Urinary bladder (tissue), 4 donors: ENCODE measurements around the gene CMTM7. TPM values are rescaled to one million over a fixed set of nuclear protein-coding genes. Genes with fewer than 3 reads are reported as not detected.

Source experiments
- DNase-seq: peaks from one replicate; pipeline ENCODE4 v3.0.0-alpha.2; 2015; ENCODE audit errors: extremely low spot score
- H3K27ac ChIP-seq: one replicate; pipeline ENCODE4 v1.5.1; 2013; ENCODE audit warnings: low read depth, mild to moderate bottlenecking, moderate library complexity
- H3K36me3 ChIP-seq: one replicate; pipeline ENCODE4 v1.6.1; 2013; ENCODE audit warnings: mild to moderate bottlenecking, moderate library complexity; ENCODE audit not compliant: insufficient read depth
- H3K4me1 ChIP-seq: one replicate; pipeline ENCODE4 v1.6.1; 2013; ENCODE audit warnings: mild to moderate bottlenecking, moderate library complexity; ENCODE audit not compliant: insufficient read depth
- H3K4me3 ChIP-seq: one replicate; pipeline ENCODE4 v1.5.1; 2013; ENCODE audit warnings: low read depth, low read length
- WGBS: extraction: QIAGEN DNeasy Blood & Tissue Kit; methylation state at CpG from one replicate; pipeline ENCODE4 v1.1.7; 2013; 5-methylcytosine and 5-hydroxymethylcytosine counted together
- polyA plus RNA-seq: library from polyadenylated mRNA; stranded (reverse); fragments of 200-250 nt; gene quantifications from one replicate; pipeline ENCODE4 v1.2.3, GENCODE V29; 2013
- total RNA-seq: library from RNA; depleted of rRNA; stranded (reverse); fragments of >200 nt; gene quantifications from one replicate; pipeline ENCODE4 v1.2.3, GENCODE V29; 2014
- donor health status: healthy with polysubstance abuse.
- donor health status: healthy.

The CMTM7 gene
- total and polyA plus RNA-seq, 2 donors = 8.7 to 18.2 TPM

DNA sequence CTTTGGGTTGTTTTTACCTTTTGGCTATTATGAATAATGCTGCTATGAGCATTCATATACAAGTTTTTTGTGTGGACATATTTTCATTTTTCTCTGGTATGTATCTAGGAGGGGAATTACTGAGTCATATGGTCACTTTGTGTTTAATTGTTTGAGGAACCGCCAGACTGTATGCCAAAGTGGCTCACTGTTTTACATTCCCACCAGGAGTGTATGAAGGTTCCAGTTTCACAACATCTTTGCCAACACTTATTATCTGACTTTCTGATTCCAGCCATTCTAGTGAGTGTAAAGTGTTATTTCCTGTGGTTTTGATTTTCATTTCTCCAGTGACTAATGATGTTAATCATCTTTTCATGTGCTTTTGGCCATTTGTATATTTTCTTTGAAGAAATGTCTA is 51.8 kb downstream of the CMTM7 start:
- H3K27ac ChIP-seq = no peak overlapping the region
- 37% methylated on average over 1 of the region's 1 CpG for WGBS
- no peak overlapping the region for H3K4me3 ChIP-seq
- no peaks in the 10 kb centered on the region for H3K4me1 ChIP-seq
- no peak for DNase-seq
- no peaks in the 10 kb centered on the region for H3K36me3 ChIP-seq

DNA sequence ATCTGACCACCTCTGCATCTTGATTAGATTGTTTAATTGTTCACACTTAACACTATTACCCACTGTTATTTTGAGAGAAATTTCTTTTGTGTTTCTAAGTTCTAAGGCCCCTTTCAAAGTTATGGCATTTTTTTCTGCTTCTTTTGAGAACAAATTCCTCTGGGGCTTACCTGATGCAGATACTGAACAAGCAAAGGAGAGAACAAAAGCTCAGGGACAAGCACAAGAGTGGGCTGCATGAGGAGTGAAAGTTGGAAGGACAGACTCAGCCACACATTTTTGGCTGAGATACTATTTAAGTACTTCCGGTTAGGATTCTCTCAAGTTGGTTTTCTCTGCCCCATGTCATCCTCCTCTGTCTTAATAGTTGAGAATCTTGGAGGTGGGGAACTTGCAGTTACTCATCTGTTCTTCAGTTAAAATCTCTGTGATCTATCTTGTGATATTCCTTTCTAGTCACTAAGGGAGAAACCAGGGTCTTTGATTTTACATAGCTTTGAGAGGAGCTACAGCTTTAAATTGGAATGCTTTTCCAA is 56.3 kb downstream of the CMTM7 start:
- DNase-seq = no peak
- H3K4me3 ChIP-seq = no peak overlapping the region
- H3K4me1 ChIP-seq = no peaks in the 10 kb centered on the region
- 71% methylated on average over 1 of the region's 1 CpG for WGBS
- H3K36me3 ChIP-seq = no peaks in the 10 kb centered on the region
- H3K27ac ChIP-seq = no peak overlapping the region

DNA sequence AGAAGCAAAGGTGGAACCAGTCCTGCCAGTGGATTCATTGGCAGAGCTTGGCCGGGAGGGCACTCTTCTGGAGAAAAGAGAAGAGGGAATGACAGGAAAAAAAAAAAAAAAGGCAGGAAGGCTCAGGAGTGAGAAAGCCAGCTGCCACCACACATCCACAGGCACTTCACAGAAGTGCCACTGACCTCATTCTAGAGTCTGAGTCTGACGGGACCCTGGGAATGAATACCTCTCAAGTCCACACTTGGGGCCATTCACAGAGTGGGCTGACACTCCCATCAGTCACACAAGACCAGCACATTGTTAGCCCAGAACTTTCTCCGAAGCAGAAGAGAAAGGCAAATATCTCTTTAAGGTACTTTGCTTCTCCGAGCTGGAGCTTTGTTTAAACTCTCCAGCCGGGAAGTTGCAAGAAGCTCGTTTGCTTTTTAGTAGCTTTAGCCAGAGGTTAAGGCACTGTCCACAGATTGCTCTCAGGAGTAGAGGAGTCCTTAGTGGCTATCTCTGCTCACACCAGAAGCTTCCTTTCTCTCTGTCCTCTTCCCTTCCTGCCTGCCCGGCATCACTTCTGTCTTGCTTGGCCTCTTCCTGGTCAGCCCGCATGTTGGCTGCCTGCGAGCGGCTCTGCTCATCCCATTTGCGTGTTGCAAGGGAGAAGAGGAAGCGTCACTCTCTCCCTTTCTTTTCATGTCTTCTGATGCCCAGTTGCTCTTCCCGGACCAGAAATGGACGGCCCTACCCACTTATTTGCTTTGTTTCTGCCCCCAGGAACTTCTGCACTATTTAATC is 57.2 kb downstream of the CMTM7 start:
- Histone ChIP-seq H3K4me1 (no peaks in the 10 kb centered on the region), H3K36me3 (no peaks in the 10 kb centered on the region), H3K4me3 (no peak overlapping the region), H3K27ac (no peak overlapping the region)
- 80% methylated on average over 14 of the region's 14 CpGs for WGBS
- no peak for DNase-seq

DNA sequence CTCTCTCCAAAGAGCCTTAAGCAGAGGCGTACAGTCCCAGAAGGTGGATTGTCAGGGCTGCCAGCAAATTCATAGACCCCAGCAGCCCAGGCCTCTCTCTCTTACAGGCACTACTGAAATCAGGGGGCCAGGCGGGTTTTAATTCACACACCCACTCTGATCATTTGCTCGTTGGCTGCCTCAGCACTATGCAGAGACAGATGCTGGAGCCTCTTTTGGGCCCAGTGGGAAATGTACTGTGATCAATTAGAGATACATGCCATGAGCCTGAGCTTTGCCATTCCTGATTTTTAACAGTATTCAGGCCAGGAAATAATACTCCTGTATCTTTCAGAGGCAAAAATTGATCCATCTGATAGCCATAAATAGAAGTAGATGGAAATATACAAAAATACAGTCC is 58.0 kb downstream of the CMTM7 start:
- no peaks in the 10 kb centered on the region for H3K36me3 ChIP-seq
- 98% methylated on average over 3 of the region's 3 CpGs for WGBS
- H3K4me1 ChIP-seq = no peaks in the 10 kb centered on the region
- no peak overlapping the region for H3K4me3 ChIP-seq
- no peak overlapping the region for H3K27ac ChIP-seq
- DNase-seq = no peak

DNA sequence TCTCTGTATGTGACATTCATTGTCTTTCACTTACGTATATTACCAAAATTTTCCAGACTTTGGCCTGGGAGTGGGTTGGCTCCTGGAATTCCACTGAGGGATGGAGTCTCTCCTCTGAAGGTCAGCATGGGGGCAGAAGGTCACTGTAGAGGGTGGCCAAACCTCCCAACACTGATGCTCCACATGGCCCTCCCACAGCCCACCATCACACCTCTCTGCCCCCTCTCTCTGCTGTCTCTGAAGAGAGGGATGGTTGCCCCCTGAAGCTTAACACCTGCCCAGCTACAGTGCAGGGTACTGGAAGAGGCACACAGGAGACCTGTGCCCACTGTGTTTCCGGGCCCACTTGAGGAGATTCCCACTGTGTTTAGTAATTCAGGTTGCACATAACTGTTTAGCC is 58.8 kb downstream of the CMTM7 start:
- Histone ChIP-seq H3K36me3 (no peaks in the 10 kb centered on the region), H3K4me3 (no peak overlapping the region), H3K4me1 (no peaks in the 10 kb centered on the region), H3K27ac (no peak overlapping the region)
- 98% methylated on average over 2 of the region's 2 CpGs for WGBS
- DNase-seq = no peak

DNA sequence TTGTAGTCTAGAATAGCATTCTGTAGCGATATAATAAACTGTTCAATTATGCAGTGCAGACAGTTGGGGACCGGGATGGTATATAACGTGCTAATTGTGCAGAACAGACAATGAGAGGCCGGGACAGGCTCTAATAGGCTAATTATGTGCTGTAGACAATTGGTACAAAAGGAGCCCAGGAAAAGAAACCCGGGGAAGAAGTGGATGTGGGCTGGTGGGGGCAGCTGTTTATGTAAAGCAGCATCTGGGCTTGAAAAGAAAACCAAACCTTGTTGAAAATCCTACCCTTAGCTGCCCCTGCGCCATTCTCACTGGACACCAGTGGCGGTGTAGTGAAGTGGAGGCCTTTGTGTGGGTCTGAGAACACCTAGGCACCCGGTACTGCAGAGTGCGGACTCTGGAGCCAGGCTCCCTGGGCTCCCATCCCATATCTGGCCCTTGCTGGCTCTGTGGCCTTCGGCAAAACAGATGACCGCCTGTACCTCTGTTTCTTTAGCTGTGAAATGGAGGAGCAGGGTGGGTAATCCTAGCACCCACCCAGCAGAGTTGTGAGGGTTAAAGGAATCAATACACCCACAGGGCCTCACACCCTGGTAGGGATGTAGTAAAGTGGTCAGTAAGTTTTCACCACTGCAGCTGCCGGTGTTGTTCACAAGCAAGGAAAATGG is 59.5 kb downstream of the CMTM7 start:
- Histone ChIP-seq H3K4me3 (no peak overlapping the region), H3K4me1 (no peaks in the 10 kb centered on the region), H3K27ac (no peak overlapping the region), H3K36me3 (no peaks in the 10 kb centered on the region)
- WGBS = 95% methylated on average over 12 of the region's 12 CpGs
- no peak for DNase-seq

DNA sequence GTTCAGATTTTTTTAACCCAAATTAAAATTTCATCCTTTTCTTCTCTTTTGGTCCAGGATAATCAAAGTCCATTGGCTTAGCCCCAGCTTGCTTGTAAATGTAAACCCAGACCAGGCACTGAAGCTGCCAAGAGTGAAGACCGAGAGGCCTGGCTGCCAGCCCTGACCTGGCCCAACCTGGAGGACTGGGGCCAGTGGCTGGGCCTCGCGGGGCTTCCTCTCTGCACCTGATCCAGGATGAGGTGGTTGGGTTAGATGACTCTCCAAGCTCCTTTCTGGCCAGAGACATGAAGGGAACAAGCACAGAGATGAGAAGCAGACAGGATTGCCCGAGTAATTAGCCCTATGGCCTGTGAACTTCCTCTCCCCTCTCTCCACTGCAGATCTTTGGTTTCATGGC is 60.4 kb downstream of the CMTM7 start:
- 81% methylated on average over 4 of the region's 4 CpGs for WGBS
- H3K27ac ChIP-seq = no peak overlapping the region
- DNase-seq = no peak
- H3K4me3 ChIP-seq = no peak overlapping the region
- no peaks in the 10 kb centered on the region for H3K36me3 ChIP-seq
- no peaks in the 10 kb centered on the region for H3K4me1 ChIP-seq

DNA sequence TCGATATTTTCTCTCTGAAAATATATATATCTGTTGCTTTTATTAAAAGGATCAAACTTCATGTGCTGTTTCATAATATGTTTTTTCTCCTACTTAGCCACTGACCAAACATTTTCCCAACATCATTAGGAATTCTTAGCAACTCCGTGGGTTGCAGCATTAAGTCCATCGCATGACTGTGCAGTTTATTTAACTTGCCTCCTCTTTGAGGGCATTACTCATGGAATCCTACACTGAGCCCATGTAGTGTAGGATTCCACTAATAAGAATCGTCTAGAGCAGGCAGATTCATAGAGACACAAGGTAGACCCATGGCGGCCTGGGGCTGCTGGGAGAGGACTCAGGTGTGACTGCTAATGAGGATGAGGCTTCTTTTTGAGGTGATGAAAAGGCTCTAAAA is 61.7 kb downstream of the CMTM7 start:
- DNase-seq = no peak
- 97% methylated on average over 5 of the region's 5 CpGs for WGBS
- no peak overlapping the region for H3K27ac ChIP-seq
- H3K36me3 ChIP-seq = no peaks in the 10 kb centered on the region
- H3K4me1 ChIP-seq = no peaks in the 10 kb centered on the region
- H3K4me3 ChIP-seq = no peak overlapping the region

DNA sequence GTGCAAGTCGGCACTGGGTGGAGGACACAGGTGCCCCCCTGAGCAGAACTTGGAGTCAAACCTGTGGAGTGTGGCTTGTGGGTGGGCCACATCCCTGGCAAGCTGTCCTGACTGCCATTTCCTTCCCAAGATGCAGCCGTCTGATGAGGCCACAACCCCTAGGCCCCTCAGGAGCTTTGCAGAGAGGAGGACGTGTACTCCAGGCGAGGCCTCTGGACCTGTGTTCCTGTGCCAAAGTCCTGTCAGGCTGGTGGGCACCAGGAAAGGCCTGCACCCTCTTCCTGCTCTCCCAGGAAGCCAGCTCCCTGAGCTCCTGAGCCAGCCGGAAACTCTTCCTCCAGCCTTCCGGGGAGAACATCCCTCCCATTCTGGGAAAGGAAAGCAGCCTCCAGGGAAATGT is 62.5 kb downstream of the CMTM7 start:
- Histone ChIP-seq H3K27ac (no peak overlapping the region), H3K4me1 (no peaks in the 10 kb centered on the region), H3K4me3 (no peak overlapping the region), H3K36me3 (no peaks in the 10 kb centered on the region)
- DNase-seq = no peak
- WGBS = 88% methylated on average over 6 of the region's 6 CpGs

DNA sequence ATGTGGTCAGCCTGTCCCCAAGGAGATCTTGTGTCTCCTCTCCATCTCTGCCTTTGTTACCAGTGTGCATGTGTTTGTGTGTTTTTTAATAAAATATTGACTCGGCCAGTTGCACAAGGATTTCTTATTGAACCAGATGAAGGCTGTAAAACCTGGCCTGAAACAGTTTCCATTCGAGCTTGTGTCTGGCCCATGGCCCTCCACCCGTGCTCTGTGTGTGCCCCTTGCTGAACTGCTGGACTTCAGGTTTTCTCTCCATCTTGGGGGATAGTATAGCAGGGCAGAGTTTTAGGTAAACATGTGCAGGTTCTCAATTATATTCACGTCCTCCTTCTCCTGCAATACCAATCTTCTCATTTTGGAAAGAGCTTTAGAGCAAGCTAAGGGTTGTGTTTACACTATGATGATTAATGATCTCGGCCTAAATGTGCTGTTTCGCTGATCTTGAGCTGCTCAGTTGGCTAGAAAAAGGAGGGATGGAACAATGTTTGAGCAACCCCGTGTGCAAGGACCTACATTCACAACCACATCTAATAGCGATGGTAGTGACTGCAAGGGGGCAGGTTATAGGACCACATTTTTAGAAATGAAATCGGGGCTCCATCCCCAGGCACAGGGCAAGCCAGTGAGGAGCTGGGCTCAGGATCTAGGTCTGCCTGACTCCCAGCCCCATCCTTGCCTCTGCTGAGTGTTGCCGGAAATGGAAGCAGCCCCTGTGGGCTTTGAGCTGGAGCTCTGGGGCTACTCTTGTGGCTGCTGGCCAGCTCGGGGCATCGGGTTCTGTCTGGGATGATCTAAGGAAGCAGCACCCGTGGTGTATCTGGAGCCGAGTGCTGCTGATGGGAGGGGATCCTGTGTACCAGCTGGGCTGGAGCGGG is 63.3 kb downstream of the CMTM7 start:
- Histone ChIP-seq H3K4me3 (no peak overlapping the region), H3K4me1 (no peaks in the 10 kb centered on the region), H3K36me3 (no peaks in the 10 kb centered on the region), H3K27ac (no peak overlapping the region)
- 57% methylated on average over 15 of the region's 15 CpGs for WGBS
- no peak for DNase-seq

DNA sequence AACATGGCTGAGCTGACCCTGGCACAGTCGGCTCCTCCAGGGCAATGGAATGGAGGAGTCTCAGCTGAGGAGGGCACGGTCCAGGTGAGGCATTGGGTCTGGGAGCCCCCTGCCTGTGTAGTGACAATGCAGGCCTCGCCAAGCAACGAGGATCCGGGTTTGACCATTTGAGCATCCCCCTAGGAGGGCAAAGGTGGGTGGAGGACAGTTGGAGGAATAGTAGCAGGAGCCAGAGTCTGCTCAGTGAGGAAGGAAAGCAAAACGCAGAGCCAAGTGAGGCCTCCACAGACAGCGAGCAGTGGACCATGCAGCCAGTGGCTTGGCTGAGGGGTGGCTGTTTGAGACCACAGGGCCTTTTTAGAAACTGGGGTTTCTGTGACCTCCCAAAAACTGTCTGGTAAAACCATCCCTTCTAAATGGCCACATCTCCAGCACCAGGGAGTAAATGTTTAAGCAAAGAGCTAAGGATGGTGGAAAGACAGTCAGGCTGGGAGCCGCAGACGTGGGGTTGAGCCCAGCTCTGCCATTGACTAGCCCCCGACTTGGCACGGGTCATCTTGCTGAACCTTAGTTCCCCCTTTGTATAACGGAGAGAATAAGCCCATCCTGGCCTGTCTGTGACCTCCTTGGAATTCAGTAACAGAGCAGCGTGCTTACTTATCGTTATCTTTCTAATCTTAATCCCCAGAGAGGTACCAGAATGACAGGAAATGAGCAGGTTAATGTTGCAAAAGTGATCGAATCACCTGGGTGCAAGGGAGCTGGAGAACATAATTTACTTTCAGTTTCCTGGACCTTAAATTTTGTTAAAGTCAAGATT is 64.2 kb downstream of the CMTM7 start:
- no peak for DNase-seq
- 85% methylated on average over 15 of the region's 15 CpGs for WGBS
- H3K27ac ChIP-seq = no peak overlapping the region

DNA sequence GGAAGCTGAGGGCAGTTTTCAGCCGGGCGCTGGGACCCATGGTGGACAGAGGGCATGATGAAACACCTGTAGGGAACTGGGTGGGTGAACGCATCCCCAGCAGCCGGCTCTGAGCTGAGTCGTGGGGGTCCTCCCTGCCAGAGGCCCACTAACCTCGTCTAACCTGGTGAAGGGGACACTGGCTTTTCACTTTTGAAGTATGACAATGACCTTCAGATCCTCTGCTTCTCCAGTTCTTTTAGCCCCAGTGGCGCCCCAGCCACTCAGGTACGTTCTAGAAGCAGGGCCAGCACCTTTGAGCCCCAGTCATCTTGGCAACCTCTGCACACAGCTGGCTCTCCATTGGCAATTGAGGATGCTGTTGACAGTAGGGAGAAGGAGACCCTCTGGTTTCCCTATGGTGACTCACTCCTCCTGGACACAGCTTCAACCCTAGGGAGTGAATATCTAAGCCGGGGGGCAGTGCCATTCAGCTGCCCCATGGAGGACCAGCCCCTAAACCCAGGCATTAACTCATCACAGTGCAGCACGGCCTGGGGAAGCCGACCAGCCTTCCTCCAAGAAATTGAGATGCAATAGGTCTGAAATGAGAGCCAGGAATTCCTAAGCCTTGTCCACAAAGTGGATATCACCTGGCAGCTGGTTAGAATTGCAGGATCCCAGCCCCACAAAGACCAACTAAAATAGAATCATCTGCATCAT is 64.9 kb downstream of the CMTM7 start:
- H3K27ac ChIP-seq = no peak overlapping the region

More for the DNA sequence above, 64.2 kb downstream of the CMTM7 start:
- Histone ChIP-seq H3K4me3 (no peak overlapping the region), H3K4me1 (no peaks in the 10 kb centered on the region), H3K36me3 (no peaks in the 10 kb centered on the region)

More for the DNA sequence above, 64.9 kb downstream of the CMTM7 start:
- no peaks in the 10 kb centered on the region for H3K36me3 ChIP-seq
- no peak for DNase-seq
- no peaks in the 10 kb centered on the region for H3K4me1 ChIP-seq
- 84% methylated on average over 11 of the region's 11 CpGs for WGBS
- no peak overlapping the region for H3K4me3 ChIP-seq
